ENCODE measurements around the gene UGDH. TPM values are rescaled to one million over a fixed set of nuclear protein-coding genes. Genes with fewer than 3 reads are reported as not detected.

Gene UGDH
- total and polyA plus RNA-seq, 10 of the 15 experiments (the other 5 are each of a cell fraction or from before 2014, with no cell fraction given): 11.1 to 60.3 (median 26.8) TPM

DNA sequence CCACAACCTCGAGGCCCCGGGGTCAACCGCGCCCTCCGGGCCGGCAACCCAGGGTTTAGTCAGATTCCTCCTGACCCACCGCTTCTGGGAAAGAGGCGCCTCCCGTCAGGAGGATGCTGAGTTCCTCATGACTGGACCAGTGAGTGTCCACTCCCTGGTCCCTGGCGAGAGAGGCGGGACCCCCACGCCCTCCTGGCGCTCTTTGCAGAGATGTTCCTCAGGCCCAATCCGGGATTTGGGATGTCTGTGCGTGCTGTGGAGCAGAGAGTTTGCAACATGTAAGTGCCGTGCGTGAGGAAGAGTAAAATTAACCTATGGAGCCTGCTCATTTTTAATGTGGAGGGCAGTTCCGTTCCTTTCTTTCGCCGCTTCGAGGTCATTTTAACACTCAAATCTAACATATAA lies 824 bp upstream of the UGDH start:
- Histone ChIP-seq H3K4me1 (ENCODE audit: control insufficient read depth, insufficient read depth, low read length) (peaks cover 3% of the 10 kb centered on the region), H3K79me2 (ENCODE audit: control insufficient read depth, insufficient read depth, low read length) (peaks cover 44% of the 10 kb centered on the region), H4K20me1 (ENCODE audit: control insufficient read depth, insufficient read depth) (no peaks in the 10 kb centered on the region), H3K36me3 (ENCODE audit: control insufficient read depth in 2 of 2, insufficient read depth in 2 of 2, low read length in 1 of 2) (no peaks in the 10 kb centered on the region), H3K27ac (ENCODE audit: control insufficient read depth, insufficient read depth) (peak overlapping the region; percentile 81), H3K4me2 (ENCODE audit: control insufficient read depth, insufficient read depth) (peak overlapping the region; percentile 17), H3K27me3 (replicated peaks in 1 of 2; ENCODE audit: control insufficient read depth in 2 of 2, insufficient read depth in 2 of 2, low read length in 1 of 2) (no peaks in the 10 kb centered on the region), H3K4me3 (peak overlapping the region; percentile 95), H3K9ac (ENCODE audit: control insufficient read depth, insufficient read depth, low read length) (peak overlapping the region; percentile 88), H3K9me3 (replicated peaks; ENCODE audit: control insufficient read depth, insufficient read depth, low read length) (peaks cover 10% of the 10 kb centered on the region), H2AFZ (ENCODE audit: control insufficient read depth, low read depth, low read length) (peak overlapping the region; percentile 95)
- no peak for FAIRE-seq
- ChIA-PET RAD21 (ENCODE audit: unreplicated experiment) (interaction anchor here (0.8 to 2.6 kb wide), 14 partner anchors 41 to 451 kb away, joined by 3 to 26 read pairs (median 8); partner anchors contain the start of genes SMIM14 and UBE2K), POLR2A (interaction anchor here (1.0 to 2.4 kb wide), 3 partner anchors 98 to 428 kb away, joined by 3 to 14 read pairs (median 12); no protein-coding TSS in a partner anchor), SMC1A (ENCODE audit: uncharacterized antibody, unreplicated experiment) (interaction anchor here (1.0 to 2.6 kb wide), 6 partner anchors 59 to 250 kb away, joined by 3 to 7 read pairs (median 5); no protein-coding TSS in a partner anchor), CTCF (interaction anchor here (1.0 to 1.9 kb wide), 2 partner anchors 130 to 451 kb away, joined by 5 to 6 read pairs; no protein-coding TSS in a partner anchor)
- DNase-seq (ENCODE audit: low read depth, low spot score): no peak
- WGBS (ENCODE audit: insufficient coverage, insufficient replicate concordance, low lambda C conversion rate, missing lambda C conversion rate): under 1% methylated on average over 21 of the region's 21 CpGs
- in situ Hi-C loops (cut with MboI) (no loop called here), intact Hi-C loops (cut with micrococcal nuclease; ENCODE audit: unreplicated experiment) (loop anchor here (5.0 kb wide), 1 partner anchor 449 kb away; the partner anchor contains the start of gene PDS5A)
- ATAC-seq: no peak
- TSS peak; percentile 94 for BruUV-seq (replicated peaks)
- TF ChIP-seq BACH1 (IDR thresholded peaks at IDR 0.05; ENCODE audit: borderline replicate concordance) (no peak), CREB1 (IDR thresholded peaks at IDR 0.05; ENCODE audit: low read depth) (no peak), KLF5 (IDR thresholded peaks at IDR 0.05; ENCODE audit: partially characterized antibody) (no peak), ZNF384 (IDR thresholded peaks at IDR 0.05; ENCODE audit: borderline replicate concordance, low read depth, low read length) (no peak), JUNB (IDR thresholded peaks at IDR 0.05) (no peak), BHLHE40 (IDR thresholded peaks at IDR 0.05; ENCODE audit: borderline replicate concordance in 1 of 2, low read depth in 2 of 2, low read length in 1 of 2) (no peak), MTA2 (IDR thresholded peaks at IDR 0.05; ENCODE audit: low read depth) (0 out of 2 replicates have a peak, but pooled peaks have one; percentile 29), POLR2A (IDR thresholded peaks at IDR 0.05; ENCODE audit: low read depth, low read length) (no peak), HSF1 (IDR thresholded peaks at IDR 0.05; ENCODE audit: low read depth, low read length) (no peak), SUZ12 (IDR thresholded peaks at IDR 0.05; ENCODE audit: unreplicated experiment) (no peak), BCL11A (IDR thresholded peaks at IDR 0.05; ENCODE audit: low read depth, low read length) (0 out of 2 replicates have a peak, but pooled peaks have one; percentile 3), NBN (IDR thresholded peaks at IDR 0.05) (no peak), IKZF1 (conservative IDR thresholded peaks at IDR 0.05) (peak; percentile 47), ZNF24 (IDR thresholded peaks at IDR 0.05) (no peak), GATAD2B (conservative IDR thresholded peaks at IDR 0.05; ENCODE audit: low read depth) (peak; percentile 21; the same call in 1 of the 2 replicates), CBX3 (IDR thresholded peaks at IDR 0.05; ENCODE audit: borderline replicate concordance, low read depth) (no peak), IKZF2 (IDR thresholded peaks at IDR 0.05) (peak; percentile 35 to 52; a peak in 2 of 4 replicates), NR2F1 (conservative IDR thresholded peaks at IDR 0.05) (0 out of 2 replicates have a peak, but pooled peaks have one; percentile 84), TAF1 (IDR thresholded peaks at IDR 0.05; ENCODE audit: borderline replicate concordance, low read depth, low read length) (no peak), NFIC (IDR thresholded peaks at IDR 0.05; ENCODE audit: low read depth, low read length) (no peak), RBBP5 (conservative IDR thresholded peaks at IDR 0.05) (0 out of 2 replicates have a peak, but pooled peaks have one; percentile 13)
- TF ChIP-seq, protein P1, sequence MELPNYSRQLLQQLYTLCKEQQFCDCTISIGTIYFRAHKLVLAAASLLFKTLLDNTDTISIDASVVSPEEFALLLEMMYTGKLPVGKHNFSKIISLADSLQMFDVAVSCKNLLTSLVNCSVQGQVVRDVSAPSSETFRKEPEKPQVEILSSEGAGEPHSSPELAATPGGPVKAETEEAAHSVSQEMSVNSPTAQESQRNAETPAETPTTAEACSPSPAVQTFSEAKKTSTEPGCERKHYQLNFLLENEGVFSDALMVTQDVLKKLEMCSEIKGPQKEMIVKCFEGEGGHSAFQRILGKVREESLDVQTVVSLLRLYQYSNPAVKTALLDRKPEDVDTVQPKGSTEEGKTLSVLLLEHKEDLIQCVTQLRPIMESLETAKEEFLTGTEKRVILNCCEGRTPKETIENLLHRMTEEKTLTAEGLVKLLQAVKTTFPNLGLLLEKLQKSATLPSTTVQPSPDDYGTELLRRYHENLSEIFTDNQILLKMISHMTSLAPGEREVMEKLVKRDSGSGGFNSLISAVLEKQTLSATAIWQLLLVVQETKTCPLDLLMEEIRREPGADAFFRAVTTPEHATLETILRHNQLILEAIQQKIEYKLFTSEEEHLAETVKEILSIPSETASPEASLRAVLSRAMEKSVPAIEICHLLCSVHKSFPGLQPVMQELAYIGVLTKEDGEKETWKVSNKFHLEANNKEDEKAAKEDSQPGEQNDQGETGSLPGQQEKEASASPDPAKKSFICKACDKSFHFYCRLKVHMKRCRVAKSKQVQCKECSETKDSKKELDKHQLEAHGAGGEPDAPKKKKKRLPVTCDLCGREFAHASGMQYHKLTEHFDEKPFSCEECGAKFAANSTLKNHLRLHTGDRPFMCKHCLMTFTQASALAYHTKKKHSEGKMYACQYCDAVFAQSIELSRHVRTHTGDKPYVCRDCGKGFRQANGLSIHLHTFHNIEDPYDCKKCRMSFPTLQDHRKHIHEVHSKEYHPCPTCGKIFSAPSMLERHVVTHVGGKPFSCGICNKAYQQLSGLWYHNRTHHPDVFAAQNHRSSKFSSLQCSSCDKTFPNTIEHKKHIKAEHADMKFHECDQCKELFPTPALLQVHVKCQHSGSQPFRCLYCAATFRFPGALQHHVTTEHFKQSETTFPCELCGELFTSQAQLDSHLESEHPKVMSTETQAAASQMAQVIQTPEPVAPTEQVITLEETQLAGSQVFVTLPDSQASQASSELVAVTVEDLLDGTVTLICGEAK (IDR thresholded peaks at IDR 0.05; ENCODE audit: borderline replicate concordance): peak; percentile 65; the same call in 1 of the 2 replicates

Data from GM12878 (cell line).